A673 (cell line): ENCODE data around the gene RNF2.

Experiments
- CTCF ChIP-seq: fragments of 300-800, 200-600 bp; sonication (generic); conservative IDR thresholded peaks from 2 replicates; pipeline ENCODE4 v1.5.1; 2017; ENCODE audit warnings: low read depth, mild to moderate bottlenecking, antibody characterized with exemption, low read length, moderate library complexity, mixed read lengths
- EZH2 ChIP-seq: fragments of 200-600 bp; sonication (generic); IDR thresholded peaks from 2 replicates; pipeline ENCODE4 v1.6.1; 2017; ENCODE audit warnings: borderline replicate concordance, low read depth, mild to moderate bottlenecking, mixed read lengths, antibody characterized with exemption, low read length; ENCODE audit not compliant: poor library complexity, severe bottlenecking

- TF ChIP-seq EZH2 (no peak), CTCF (no peak)
Measured at GRCh38 chr1:185050823-185051451, 5.6 kb downstream of the RNF2 start.
